Measurements from ENCODE around the gene TFDP1.

Gene TFDP1

GRCh38 chr13:113653264-113654174 is 69.0 kb downstream of the TFDP1 start:
- DNase-seq, result peak; percentile 16

DNA sequence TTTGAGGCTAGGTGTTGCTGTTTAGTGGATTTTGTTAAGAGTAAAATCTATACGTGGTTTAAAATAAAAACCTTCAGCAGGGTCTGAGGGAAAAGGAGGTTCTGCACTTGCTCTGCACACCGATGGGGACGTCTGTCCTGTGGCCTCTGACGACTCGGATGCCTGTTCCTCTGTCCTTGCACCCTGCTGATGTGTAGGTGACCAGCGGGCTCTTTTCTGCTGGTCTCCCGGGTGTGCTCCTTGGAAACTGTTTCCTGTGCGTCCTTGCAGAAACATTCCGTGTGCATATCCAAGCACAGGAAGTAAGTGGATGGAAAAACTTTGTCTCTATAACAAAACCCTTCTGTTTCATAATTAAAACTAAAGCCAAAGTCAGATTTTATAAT is 69.6 kb downstream of the TFDP1 start:
- no peak for DNase-seq

DNA sequence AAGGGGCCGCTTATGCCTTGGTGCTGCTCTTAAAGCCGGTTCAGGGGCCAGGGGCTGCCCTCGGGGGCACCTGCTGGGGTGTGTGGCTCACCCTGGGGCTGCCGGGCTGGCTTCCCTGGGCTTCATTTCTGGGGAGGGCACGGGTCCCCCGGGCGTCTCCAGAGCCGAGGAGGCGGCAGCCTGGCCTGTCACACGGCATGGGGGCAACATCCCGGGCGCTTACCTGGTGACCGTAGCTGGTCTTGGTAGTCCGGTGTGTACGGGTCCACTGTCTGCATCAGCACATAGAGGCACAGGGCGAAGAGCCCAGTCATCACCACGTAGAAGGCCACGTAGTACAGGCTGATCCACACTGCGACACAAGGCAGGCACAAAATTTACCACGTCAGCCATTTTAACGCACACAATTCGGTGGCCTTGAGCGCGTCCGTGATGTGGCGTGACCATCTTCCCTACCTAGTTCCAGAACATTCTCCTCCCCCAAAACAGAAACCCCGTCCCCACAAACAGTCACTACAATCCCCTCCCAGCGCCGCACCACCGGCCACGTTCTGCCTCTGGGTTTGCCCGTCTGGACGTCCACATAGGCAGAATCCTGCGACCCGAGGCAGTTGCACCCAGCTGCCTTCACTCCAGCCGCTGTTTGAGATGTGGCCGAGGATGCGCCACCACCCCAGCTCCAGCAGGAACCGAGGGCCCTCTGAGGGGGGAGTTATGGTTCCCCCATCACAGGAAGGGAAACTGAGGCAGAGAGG is 70.2 kb downstream of the TFDP1 start:
- DNase-seq, result no peak

- DNase-seq, result no peak
Observed at GRCh38 chr13:113655346-113656002, 70.9 kb downstream of the TFDP1 start.

DNA sequence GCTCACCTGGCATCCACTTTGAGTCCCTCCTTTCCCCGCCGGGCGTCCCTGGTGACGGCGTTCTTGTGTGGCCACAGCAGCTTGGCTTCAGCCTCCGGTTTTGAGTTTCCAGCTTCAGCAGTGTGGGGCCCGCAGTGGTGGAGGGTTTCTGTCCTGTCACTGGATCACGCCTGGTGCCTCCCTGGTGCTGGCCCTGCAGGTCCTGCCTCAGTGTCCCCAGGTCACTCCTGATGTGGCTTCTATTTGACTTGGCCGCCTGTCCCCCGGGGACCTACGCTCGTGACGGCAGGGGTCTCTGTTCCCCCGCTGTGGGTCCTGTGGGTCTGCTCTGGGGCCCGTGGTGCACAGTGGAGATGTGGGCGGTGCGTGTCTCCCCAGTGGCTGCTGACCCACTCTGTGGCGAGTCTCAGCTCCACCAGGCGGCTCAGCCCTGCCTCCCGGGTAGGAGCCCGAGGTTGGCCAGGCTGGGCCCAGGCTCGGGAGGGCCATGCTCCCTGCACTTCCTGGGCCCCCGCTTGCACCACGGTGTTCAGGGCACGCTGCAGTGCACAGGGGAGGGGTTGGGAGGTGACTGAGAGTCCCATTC is 71.5 kb downstream of the TFDP1 start:
- no peak for DNase-seq

GRCh38 chr13:113656831-113657671 is 72.5 kb downstream of the TFDP1 start:
- peak; percentile 47 for DNase-seq

DNA sequence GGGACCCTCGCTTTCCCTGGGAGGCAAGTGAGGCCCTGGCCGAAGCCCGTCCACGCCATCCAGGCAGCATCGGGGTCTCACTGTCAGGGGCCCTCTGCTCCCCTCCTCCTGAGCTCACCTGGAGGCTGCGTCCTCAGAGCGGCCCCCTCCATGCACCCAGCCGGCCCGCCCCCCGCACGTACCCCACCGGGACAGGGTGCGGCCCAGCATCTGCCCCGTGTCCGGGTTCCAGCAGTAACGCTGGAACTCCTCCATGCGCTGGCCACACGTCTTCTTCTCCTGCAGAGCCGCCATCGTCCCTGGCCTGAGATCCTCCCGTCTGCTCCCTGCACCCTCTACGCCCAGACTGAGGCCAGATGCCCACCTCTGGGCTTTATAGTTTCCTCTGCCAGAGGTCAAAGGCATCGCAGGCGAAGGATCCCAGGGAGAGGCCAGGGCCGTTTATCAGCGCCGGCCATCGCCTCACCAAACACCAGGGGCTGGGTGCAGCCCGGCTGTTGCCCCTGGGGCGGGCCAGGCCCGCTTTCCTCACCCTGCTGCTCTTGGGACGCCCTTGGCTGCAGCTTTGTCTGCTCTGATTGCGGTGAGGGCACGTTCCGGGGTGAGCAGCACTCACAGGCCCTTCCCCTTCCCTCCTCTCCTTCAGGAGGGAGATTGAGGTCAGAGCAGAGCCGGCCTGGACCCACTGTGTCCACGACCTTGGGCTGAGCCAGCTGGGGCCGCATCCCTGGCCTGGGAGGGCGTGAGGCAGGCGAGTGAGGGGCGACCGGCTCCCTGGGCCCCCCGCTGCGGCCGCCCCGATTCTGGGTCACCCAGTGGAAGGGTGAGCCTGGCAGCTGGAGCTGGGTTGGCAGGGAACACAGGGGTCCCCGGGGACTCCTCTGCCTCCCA is 73.5 kb downstream of the TFDP1 start, which contains the start of gene ATP4B:
ATP4B (minus strand) TSS at position 348 of the 891 bp plus-strand sequence; CDS start at position 294, 54 bp downstream.
- DNase-seq, result no peak

DNA sequence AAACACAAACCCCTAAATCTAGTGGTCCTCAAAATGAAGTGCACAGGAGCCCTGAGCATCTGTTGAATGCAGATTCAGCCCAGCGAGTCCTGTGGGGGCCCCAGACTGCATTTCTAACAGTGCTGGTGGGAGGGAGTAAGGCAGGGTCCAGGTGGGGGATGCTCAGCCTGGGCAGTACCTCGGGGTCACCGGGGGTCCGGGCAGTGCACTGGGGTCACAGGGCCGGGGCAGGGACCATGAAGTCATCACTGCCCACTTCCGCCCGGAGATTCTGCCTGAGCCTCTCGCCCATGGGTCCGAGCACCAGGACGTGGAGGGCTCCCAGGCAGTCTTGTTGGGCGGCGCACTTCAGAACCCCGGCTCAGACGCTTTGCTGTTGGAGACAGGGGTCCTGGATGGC is 74.3 kb downstream of the TFDP1 start:
- no peak for DNase-seq

DNA sequence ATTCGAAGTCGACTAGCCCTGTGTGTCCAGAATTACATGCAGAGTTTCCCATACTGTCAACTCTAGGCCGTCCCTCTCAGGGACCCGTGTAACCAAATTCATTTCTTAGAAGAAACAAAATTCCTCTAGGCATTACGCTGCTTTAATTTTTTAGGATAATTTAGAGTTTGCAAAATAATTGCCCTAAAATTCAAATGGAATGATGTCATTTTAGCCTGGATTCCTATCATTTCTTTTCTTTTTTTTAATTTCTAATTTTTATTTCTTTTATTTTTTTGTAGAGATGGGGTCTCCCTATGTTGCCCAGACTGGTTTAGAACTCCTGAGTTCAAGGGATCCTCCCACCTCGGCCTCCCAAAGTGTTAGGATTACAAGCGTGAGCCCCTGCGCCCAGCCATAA is 74.8 kb downstream of the TFDP1 start:
- DNase-seq, result no peak

DNA sequence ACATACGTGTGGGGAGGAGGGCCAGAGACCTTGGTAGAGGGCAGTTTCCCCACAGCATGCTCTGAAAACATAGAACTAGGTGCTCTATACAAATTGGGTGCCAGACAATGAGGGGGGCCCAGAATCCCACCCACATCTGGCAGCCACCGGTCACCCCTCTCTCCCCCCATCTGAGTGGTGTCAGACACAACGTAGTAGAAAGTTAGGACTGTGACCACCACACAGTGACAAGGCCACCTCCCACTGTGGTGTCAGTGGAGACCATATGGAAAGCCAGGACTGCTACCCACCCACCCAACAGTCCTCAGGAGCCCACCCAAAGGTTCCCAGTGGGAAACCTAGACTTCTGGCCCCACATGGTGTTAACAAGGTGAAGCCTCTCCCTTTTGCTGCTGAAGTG is 75.5 kb downstream of the TFDP1 start:
- no peak for DNase-seq

- no peak for DNase-seq
Observed at GRCh38 chr13:113661509-113661908, 77.0 kb downstream of the TFDP1 start.

DNA sequence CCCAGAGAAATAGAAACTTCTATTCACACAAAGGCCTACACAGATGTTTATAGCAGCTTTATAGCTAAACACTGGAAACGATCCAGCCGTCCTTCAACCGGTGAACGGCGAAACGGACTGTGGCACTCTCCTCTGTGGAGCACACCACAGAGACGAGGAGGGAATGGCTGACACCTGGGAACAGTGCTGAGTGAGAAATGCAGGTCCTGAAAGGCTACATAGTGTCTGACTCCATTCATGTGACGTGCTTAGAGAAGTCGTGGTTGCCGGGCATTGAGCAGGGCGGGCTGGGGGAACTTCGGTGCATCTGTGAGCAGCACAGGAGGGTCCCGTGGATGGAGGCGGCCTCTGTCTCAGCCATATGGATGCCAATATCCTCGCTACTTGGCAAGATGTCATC is 79.4 kb downstream of the TFDP1 start:
- no peak for DNase-seq

GRCh38 chr13:113664751-113665596 is 80.4 kb downstream of the TFDP1 start:
- DNase-seq, result no peak

- DNase-seq, result no peak
Observed at GRCh38 chr13:113665597-113666328, 81.2 kb downstream of the TFDP1 start.

- no peak for DNase-seq
Observed at GRCh38 chr13:113666329-113666670, 81.7 kb downstream of the TFDP1 start.

DNA sequence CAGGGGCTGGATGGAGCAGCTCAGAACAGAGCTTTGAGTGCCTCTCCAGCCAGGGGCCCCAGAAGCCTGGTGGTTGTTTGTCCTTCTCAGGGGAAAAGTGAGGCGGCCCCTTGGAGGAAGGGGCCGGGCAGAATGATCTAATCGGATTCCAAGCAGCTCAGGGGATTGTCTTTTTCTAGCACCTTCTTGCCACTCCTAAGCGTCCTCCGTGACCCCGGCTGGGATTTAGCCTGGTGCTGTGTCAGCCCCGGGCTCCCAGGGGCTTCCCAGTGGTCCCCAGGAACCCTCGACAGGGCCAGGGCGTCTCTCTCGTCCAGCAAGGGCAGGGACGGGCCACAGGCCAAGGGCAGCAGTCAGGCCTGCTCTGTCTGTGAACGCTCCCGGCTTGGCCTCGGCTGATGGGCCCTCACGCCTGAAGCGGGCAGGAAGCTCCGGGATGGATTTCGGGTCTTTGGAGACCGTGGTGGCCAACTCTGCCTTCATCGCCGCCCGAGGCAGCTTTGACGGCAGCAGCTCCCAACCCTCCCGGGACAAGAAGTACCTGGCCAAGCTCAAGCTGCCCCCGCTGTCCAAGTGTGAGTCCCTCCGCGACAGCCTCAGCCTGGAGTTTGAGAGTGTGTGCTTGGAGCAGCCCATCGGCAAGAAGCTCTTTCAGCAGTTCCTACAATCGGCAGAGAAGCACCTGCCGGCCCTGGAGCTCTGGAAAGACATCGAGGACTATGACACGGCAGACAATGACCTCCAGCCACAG is 82.6 kb downstream of the TFDP1 start, which contains the start of gene GRK1:
GRK1 (plus strand) TSS at position 269 of the 751 bp plus-strand sequence; CDS start at position 437, 168 bp downstream.
- no peak for DNase-seq

- no peak for DNase-seq
Observed at GRCh38 chr13:113667771-113668490, 83.4 kb downstream of the TFDP1 start.

DNA sequence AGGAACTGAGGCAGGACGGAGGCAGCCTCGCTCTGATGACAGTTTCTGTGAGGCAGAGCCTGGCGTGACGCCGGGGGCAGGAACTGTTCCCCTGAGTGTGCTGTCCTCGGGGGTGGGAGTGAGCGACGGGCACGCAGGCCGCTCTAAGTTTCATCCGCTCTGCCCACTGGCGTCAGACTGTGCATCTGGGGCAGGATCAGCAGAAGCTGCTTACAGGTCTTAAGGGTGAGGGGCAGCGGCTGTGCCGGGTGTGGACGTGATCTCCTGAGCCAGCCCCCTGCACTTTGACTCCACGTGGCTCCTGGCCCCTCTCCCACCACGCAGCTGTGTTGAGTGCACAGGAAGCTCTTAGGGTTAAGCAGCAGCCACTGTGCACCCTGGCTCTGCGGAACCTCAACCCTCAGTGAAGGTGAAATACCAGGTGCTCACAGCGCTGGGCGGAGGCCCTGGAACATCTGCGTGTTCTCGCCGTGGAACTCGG is 84.0 kb downstream of the TFDP1 start:
- DNase-seq, result no peak

All from NCI-H748 treated with DMSO at 0.1 percent for 48 hours (cell line).